NB4 (cell line): Measurements from ENCODE around the gene PDE8A.

Experiments used
- POLR2A ChIP-seq: IDR thresholded peaks from 2 replicates; pipeline ENCODE4 v1.6.1; 2011; ENCODE audit warnings: mild to moderate bottlenecking; ENCODE audit not compliant: insufficient read length; ENCODE audit errors: extremely low read depth
- TF ChIP-seq, protein P1 (sequence below): IDR thresholded peaks from one replicate; pipeline ENCODE4 v1.5.1; 2012; ENCODE audit warnings: low read depth, low read length

DNA sequence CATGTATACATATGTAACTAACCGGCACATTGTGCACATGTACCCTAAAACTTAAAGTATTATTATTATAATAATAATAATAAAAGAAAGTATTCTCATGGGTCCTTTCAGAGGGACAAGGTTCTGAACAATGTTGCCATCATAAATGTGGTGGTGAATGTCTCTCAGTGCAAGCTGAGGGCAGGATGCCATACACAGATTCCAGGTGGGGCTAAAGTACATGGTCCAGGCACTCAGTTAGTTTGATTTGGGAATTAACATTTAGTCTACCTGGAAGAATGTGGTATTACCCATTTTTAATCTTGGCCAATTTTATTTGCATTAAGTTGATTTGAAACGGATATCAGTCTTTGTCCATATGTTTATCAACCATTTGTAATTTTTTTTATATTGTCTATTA, 24.5 kb downstream of the PDE8A start:
- TF ChIP-seq, protein P1, sequence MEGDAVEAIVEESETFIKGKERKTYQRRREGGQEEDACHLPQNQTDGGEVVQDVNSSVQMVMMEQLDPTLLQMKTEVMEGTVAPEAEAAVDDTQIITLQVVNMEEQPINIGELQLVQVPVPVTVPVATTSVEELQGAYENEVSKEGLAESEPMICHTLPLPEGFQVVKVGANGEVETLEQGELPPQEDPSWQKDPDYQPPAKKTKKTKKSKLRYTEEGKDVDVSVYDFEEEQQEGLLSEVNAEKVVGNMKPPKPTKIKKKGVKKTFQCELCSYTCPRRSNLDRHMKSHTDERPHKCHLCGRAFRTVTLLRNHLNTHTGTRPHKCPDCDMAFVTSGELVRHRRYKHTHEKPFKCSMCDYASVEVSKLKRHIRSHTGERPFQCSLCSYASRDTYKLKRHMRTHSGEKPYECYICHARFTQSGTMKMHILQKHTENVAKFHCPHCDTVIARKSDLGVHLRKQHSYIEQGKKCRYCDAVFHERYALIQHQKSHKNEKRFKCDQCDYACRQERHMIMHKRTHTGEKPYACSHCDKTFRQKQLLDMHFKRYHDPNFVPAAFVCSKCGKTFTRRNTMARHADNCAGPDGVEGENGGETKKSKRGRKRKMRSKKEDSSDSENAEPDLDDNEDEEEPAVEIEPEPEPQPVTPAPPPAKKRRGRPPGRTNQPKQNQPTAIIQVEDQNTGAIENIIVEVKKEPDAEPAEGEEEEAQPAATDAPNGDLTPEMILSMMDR, result no peak
- TF ChIP-seq POLR2A, result no peak
